ENCODE data around the gene ZBTB46. TPM values are rescaled to one million over a fixed set of nuclear protein-coding genes. Genes with fewer than 3 reads are reported as not detected.
A peak's percentile ranks its signal among the peaks of the same experiment; 100 is the strongest.

ZBTB46 gene
- total RNA-seq, 1 experiment from 2014 or later = 27.1 TPM

DNA sequence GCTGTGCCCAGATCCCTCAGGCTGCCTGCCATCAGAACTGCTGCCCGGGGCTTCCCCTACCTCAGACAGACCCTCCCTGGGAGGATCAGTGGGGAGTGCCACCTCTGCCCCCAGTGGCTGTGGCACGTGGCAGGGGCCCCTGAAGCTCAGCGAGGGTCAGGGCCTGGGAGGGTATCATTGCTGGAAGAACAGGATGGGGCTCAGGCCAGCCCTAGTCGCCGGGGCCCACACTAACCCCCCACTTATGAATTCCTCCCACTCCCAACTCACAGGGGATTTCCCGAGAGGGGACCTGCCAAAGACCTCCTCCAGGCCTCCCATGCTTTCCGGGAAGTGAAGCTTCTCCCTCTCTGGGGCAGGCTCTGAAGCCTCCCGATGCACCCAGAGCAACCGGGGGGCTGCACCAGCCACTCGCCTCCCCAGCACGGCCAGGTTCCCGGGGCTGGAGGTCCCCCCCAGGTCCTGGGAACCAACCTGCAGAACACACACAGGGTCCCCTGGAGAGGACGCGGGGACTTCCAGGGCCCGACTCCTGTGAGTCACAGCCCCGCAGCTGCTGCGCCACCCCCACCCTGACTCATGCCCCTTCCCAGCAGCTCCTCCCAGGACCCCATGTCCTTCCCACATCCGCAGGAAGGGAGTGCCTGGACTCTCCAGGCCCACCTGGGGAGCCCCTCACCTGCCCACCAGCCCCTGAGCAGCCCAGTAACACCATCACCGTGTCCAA lies 132.2 kb downstream of the ZBTB46 start:
- Mint-ChIP-seq H3K27ac (0 out of 7 replicates have a peak overlapping the region, but pooled peaks of 1 of the 3 experiments have one; percentile 49), H3K4me1 (peaks cover 2 to 10% of the 10 kb centered on the region in 2 experiments), H3K36me3 (ENCODE audit: insufficient read depth in 1 of 3, low read depth in 3 of 3) (peaks cover 2 to 5% (median 3%) of the 10 kb centered on the region in 3 experiments; a peak in 5 of 7 replicates), H3K27me3 (ENCODE audit: low read depth) (peaks cover 4% of the 10 kb centered on the region; the same call in 1 of the 2 replicates), H3K4me3 (no peak overlapping the region), H3K9me3 (peaks cover 0 to under 1% of the 10 kb centered on the region in 2 experiments; a peak in 2 of 5 replicates)
- no peak overlapping the region for H3K4ac ChIP-seq (ENCODE audit: low read depth, low read length)
- no peak overlapping the region for H4K5ac ChIP-seq (ENCODE audit: insufficient read length, low read depth, low read length)
- no peak overlapping the region for H2BK5ac ChIP-seq (ENCODE audit: insufficient read length, low read length)
- no peak overlapping the region for H2BK12ac ChIP-seq (ENCODE audit: insufficient read length, low read depth, low read length)
- no peak overlapping the region for H3K56ac ChIP-seq (ENCODE audit: insufficient read length, low read depth, low read length)
- no peak overlapping the region for H4K8ac ChIP-seq (replicated peaks; ENCODE audit: insufficient read length, low read depth, low read length)
- H3K27ac ChIP-seq (ENCODE audit: insufficient read length, low read depth, low read length) = no peak overlapping the region
- H3T11ph ChIP-seq (ENCODE audit: low read length) = no peak overlapping the region
- WGBS (ENCODE audit: extremely low coverage, insufficient read length, low lambda C conversion rate) = no CpG with 5 or more reads among the region's 19 CpGs
- H4K91ac ChIP-seq (ENCODE audit: insufficient read length, low read depth, low read length) = no peak overlapping the region
- TF ChIP-seq, protein P1, sequence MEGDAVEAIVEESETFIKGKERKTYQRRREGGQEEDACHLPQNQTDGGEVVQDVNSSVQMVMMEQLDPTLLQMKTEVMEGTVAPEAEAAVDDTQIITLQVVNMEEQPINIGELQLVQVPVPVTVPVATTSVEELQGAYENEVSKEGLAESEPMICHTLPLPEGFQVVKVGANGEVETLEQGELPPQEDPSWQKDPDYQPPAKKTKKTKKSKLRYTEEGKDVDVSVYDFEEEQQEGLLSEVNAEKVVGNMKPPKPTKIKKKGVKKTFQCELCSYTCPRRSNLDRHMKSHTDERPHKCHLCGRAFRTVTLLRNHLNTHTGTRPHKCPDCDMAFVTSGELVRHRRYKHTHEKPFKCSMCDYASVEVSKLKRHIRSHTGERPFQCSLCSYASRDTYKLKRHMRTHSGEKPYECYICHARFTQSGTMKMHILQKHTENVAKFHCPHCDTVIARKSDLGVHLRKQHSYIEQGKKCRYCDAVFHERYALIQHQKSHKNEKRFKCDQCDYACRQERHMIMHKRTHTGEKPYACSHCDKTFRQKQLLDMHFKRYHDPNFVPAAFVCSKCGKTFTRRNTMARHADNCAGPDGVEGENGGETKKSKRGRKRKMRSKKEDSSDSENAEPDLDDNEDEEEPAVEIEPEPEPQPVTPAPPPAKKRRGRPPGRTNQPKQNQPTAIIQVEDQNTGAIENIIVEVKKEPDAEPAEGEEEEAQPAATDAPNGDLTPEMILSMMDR (conservative IDR thresholded peaks at IDR 0.05) = no peak
- no peaks in the 10 kb centered on the region for H3K27me3 ChIP-seq (ENCODE audit: insufficient read depth, low read length)
- H3K79me1 ChIP-seq (ENCODE audit: insufficient read depth, low read depth, low read length, poor library complexity, severe bottlenecking) = no peaks in the 10 kb centered on the region
- H2AFZ ChIP-seq (ENCODE audit: low read length) = no peak overlapping the region
- no peak overlapping the region for H3K14ac ChIP-seq (ENCODE audit: insufficient read depth, low read length)
- H3K79me2 ChIP-seq (ENCODE audit: insufficient read depth, low read length) = no peaks in the 10 kb centered on the region
- H3K4me1 ChIP-seq (ENCODE audit: insufficient read depth, low read length) = no peaks in the 10 kb centered on the region
- H2BK20ac ChIP-seq (ENCODE audit: low read depth, low read length, poor library complexity, severe bottlenecking) = no peak overlapping the region
- H2BK15ac ChIP-seq (ENCODE audit: low read depth, low read length) = no peak overlapping the region
- no peak overlapping the region for H3K23ac ChIP-seq (ENCODE audit: insufficient read length, low read depth, low read length)
- H4K20me1 ChIP-seq (ENCODE audit: control insufficient read depth, insufficient read depth, insufficient read length) = no peaks in the 10 kb centered on the region
- no peak overlapping the region for H3K18ac ChIP-seq (ENCODE audit: insufficient read length, low read depth, low read length)
- H3K9ac ChIP-seq (ENCODE audit: extremely low read depth, insufficient read length, low read length) = no peak overlapping the region
- H3K4me2 ChIP-seq (ENCODE audit: insufficient read depth, insufficient read length, low read length) = no peak overlapping the region
- peak; percentile 39 for DNase-seq
- no peak overlapping the region for H2AK5ac ChIP-seq (ENCODE audit: insufficient read length, low read length)
- no peak overlapping the region for H2BK120ac ChIP-seq (ENCODE audit: low read depth, low read length, poor library complexity, severe bottlenecking)
- H3K9me3 ChIP-seq (ENCODE audit: control insufficient read depth, low read depth, low read length) = no peaks in the 10 kb centered on the region
- peaks cover 4% of the 10 kb centered on the region for H3K23me2 ChIP-seq (ENCODE audit: insufficient read length, low read depth, low read length, poor library complexity, severe bottlenecking)
